GM21526 (cell line): ENCODE data around the gene AMN.

Experiments
- ATAC-seq: cut with Tn5 transposase; IDR thresholded peaks from one replicate; pipeline ENCODE4 v1.9.1; 2021; ENCODE audit warnings: moderate library complexity; ENCODE audit not compliant: unreplicated experiment, low FRiP score

AMN gene

GRCh38 chr14:102964152-102964730 is 41.8 kb downstream of the AMN start:
- ATAC-seq = no peak

- no peak for ATAC-seq
Observed at GRCh38 chr14:102965282-102965681, 42.8 kb downstream of the AMN start.

- ATAC-seq = no peak
Observed at GRCh38 chr14:102965971-102966655, 43.6 kb downstream of the AMN start.

- ATAC-seq = no peak
Observed at GRCh38 chr14:102966681-102967505, 44.4 kb downstream of the AMN start.

- ATAC-seq = no peak
Observed at GRCh38 chr14:102967506-102967795, 45.0 kb downstream of the AMN start.

- no peak for ATAC-seq
Observed at GRCh38 chr14:102968306-102968705, 45.8 kb downstream of the AMN start.

- no peak for ATAC-seq
Observed at GRCh38 chr14:102969060-102969791, 46.8 kb downstream of the AMN start.

- no peak for ATAC-seq
Observed at GRCh38 chr14:102969901-102970300, 47.4 kb downstream of the AMN start.

- no peak for ATAC-seq
Observed at GRCh38 chr14:102970496-102970895, 48.0 kb downstream of the AMN start.

- ATAC-seq = no peak
Observed at GRCh38 chr14:102971314-102971713, 48.9 kb downstream of the AMN start.

GRCh38 chr14:102971836-102972606 is 49.6 kb downstream of the AMN start:
- ATAC-seq = no peak

GRCh38 chr14:102973706-102974285 is 51.3 kb downstream of the AMN start:
- no peak for ATAC-seq

- no peak for ATAC-seq
Observed at GRCh38 chr14:102975662-102976061, 53.2 kb downstream of the AMN start.

- ATAC-seq = no peak
Observed at GRCh38 chr14:102977475-102977874, 55.0 kb downstream of the AMN start.

GRCh38 chr14:102979406-102979805 is 56.9 kb downstream of the AMN start:
- no peak for ATAC-seq

- ATAC-seq = no peak
Observed at GRCh38 chr14:102980409-102980810, 57.9 kb downstream of the AMN start.
